KOPT-K1 (cell line): ENCODE data around the gene CDKL1.
A peak's percentile ranks its signal among the peaks of the same experiment; 100 is the strongest.
"Not testable (repeated sequence)": the region's sequence is repeated elsewhere in the genome, so short reads cannot be mapped to it uniquely, and the experiment has no call there.

Experiments used
- H3K27ac ChIP-seq: fragments of 200-600 bp; sonication (generic); 2 replicates; pipeline ENCODE4 v1.5.1; 2016; ENCODE audit warnings: antibody characterized with exemption, mild to moderate bottlenecking, low read depth, low read length; ENCODE audit not compliant: poor library complexity, severe bottlenecking
- H3K36me3 ChIP-seq: fragments of 200-600 bp; sonication (generic); 2 replicates; pipeline ENCODE4 v1.5.1; 2017; ENCODE audit warnings: antibody characterized with exemption, mild to moderate bottlenecking, low read length, moderate library complexity; ENCODE audit not compliant: insufficient read depth
- H3K9me3 ChIP-seq: fragments of 200-600 bp; sonication (generic); 2 replicates; pipeline ENCODE4 v1.5.1; 2017; ENCODE audit warnings: antibody characterized with exemption, low read length, mild to moderate bottlenecking; ENCODE audit not compliant: insufficient read depth, poor library complexity, severe bottlenecking

The CDKL1 gene

DNA sequence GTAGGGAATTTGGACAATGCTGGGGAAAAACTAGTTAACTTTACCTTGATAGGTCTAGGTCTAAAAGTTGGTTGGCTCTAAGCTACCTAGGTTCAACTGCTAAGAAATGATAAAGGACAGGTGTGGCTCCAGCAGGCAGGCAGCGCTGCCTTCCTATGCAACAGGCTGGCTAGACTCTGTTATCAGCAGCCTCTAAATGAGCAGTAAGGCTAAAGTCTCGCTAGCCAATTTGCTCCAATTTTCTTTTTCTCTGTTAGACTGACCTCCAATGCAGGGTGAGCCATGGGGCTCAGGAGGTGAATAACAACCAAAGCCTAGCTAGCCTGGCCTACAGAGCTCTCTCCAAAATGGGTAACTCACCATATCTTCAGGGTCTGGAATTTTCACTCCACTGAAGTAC lies 58.1 kb downstream of the CDKL1 start:
- no peaks in the 10 kb centered on the region for H3K9me3 ChIP-seq
- H3K36me3 ChIP-seq, result no peaks in the 10 kb centered on the region
- H3K27ac ChIP-seq, result no peak overlapping the region

DNA sequence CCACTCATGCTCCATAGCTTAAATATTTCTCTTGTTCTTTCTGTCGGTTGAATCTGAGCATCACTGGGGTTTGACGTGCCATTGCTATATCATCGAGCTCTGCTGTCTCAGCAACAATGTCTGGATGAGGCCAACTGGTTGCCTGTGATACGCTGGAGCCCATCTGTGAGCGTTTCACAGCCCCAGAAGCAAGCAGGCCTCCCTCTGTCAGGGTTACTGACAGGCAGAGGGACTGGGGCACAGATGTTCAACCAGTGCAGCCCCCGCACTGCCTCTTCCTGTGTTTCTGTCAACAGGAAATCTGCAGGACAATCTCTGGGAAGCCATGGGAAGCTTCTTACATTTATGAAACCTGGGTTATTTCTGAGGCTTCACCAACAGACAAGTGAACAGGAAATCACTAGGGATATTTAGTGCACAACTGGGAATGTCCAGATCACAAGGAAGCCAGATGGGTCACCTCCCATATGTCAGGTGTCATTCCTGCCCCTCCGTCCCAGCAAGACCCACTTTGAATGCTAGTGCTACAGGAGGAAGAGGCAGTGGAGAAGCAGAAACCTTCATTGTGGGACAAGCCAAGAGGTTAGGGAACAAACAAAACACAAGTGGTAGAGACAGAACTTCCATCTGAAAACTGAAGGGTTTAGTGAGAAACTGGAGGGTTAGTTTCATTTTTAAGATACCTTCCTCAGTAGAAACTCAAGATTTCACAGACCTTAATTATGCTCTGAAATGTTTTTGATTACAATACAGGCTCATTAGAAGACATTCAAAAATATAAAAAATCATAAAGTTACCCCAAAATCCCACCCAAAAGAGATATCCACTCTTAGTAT lies 60.5 kb downstream of the CDKL1 start:
- Histone ChIP-seq H3K27ac (peak overlapping the region; percentile 52), H3K36me3 (peaks cover 19% of the 10 kb centered on the region), H3K9me3 (no peaks in the 10 kb centered on the region)

DNA sequence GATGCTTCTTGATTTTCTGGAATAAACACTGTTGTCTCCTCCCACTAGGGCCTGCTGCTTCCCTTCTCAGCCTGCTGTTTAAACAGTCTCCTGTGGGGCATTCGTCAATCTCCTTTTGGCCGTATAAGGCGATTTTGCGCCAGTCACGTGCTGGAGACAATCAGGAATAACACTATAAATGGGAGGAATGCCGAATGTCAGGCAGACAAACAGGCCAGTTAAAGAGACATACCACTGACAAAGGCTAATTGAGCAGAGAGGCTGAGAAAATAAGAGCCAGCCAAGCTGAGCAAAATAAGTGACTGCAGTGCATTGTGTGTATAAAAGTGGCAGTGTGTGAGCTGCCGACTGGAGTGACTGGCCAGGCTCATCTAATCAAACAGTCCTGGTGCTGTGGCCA lies 61.3 kb downstream of the CDKL1 start:
- no peaks in the 10 kb centered on the region for H3K9me3 ChIP-seq
- H3K36me3 ChIP-seq, result peaks cover 26% of the 10 kb centered on the region
- peak overlapping the region; percentile 7 for H3K27ac ChIP-seq

GRCh38 chr14:50334211-50334610 lies 62.5 kb downstream of the CDKL1 start:
- H3K27ac ChIP-seq, result no peak overlapping the region
- H3K36me3 ChIP-seq, result peaks cover 36% of the 10 kb centered on the region
- H3K9me3 ChIP-seq, result no peaks in the 10 kb centered on the region

GRCh38 chr14:50333014-50333509 lies 63.6 kb downstream of the CDKL1 start:
- Histone ChIP-seq H3K36me3 (peaks cover 44% of the 10 kb centered on the region), H3K27ac (no peak overlapping the region), H3K9me3 (no peaks in the 10 kb centered on the region)

GRCh38 chr14:50331596-50331995 lies 65.1 kb downstream of the CDKL1 start:
- Histone ChIP-seq H3K9me3 (no peaks in the 10 kb centered on the region), H3K36me3 (peaks cover 51% of the 10 kb centered on the region), H3K27ac (no peak overlapping the region)

DNA sequence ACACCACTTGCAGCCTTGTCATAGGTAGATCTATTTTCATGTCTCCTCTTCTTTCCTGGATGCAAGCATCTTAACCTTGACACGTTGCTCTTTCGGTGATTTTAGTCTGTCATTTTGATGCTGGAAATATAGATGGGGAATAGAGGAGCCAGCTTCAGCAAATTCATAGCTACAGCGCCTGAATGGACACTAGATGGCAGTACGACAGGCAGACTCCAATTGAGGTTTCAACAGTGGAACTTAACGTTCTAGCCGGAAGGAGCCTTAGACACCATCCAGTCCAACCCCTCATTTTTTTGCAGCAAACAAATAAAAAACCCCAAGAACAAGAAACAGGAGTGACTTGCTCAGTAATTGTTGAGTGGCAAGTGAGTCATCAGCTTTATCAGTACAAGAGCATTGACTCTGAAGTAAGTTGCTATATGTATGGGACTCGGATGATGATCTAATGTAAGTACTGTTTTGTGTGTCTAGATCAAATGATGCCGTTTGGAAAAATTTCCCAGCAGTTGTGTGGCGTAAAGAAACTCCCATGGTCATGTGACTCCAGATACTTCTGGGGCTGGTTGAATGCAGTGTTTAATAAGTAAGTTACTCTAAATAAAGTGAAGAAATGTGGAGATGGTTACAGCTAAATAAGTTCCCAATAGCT lies 75.5 kb downstream of the CDKL1 start:
- Histone ChIP-seq H3K27ac (peak overlapping the region; percentile 40), H3K36me3 (peaks cover 34% of the 10 kb centered on the region), H3K9me3 (no peaks in the 10 kb centered on the region)

DNA sequence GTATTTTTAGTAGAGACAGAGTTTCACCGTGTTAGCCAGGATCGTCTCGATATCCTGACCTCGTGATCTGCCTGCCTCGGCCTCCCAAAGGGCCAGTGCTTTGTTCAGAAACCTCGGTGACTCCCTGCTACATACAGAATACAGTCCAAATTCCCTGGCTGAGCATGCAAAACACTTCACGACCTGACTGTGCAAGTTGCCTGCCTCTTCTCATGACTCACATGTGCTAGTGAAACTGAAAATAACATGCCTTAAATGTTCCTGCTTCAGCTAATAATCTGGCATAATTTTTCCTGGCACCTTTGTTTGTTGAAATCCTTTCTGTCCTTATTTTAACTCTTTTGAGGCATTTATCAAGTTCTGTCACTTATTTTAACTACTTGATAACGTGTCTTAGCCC lies 76.4 kb downstream of the CDKL1 start:
- no peak overlapping the region for H3K27ac ChIP-seq
- H3K36me3 ChIP-seq, result peaks cover 27% of the 10 kb centered on the region
- H3K9me3 ChIP-seq, result no peaks in the 10 kb centered on the region

- H3K9me3 ChIP-seq, result no peaks in the 10 kb centered on the region
- no peak overlapping the region for H3K27ac ChIP-seq
- H3K36me3 ChIP-seq, result peaks cover 22% of the 10 kb centered on the region
These were observed 77.0 kb downstream of the CDKL1 start for GRCh38 chr14:50319721-50320120.

DNA sequence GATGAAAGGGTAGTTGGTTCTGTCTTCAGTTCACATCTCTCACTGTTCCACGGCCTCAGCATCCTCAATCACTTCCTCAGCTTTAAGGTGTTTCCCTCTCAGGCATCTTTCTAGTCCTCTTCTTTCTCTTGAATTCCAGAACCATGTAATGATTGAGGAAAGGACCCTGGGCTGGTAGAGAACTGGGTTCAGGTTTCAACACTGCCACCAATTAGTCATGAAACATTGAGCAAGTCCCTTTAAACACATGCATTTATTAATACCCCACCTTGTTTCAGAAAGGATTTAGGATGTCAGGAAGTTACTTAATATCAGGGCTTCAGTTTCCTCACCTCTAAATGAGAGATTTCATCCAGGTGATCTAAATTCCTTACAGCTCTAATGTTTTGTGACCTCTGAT lies 77.4 kb downstream of the CDKL1 start:
- no peak overlapping the region for H3K27ac ChIP-seq
- peaks cover 4% of the 10 kb centered on the region for H3K9me3 ChIP-seq
- H3K36me3 ChIP-seq, result peaks cover 22% of the 10 kb centered on the region

- H3K36me3 ChIP-seq, result peaks cover 16% of the 10 kb centered on the region
- H3K27ac ChIP-seq, result no peak overlapping the region
- peaks cover 13% of the 10 kb centered on the region for H3K9me3 ChIP-seq
These were observed 78.6 kb downstream of the CDKL1 start for GRCh38 chr14:50318031-50318626.

- H3K27ac ChIP-seq, H3K36me3 ChIP-seq: not testable (repeated sequence)
- peaks cover 13% of the 10 kb centered on the region for H3K9me3 ChIP-seq
These were observed 82.6 kb downstream of the CDKL1 start for GRCh38 chr14:50314098-50314497.

DNA sequence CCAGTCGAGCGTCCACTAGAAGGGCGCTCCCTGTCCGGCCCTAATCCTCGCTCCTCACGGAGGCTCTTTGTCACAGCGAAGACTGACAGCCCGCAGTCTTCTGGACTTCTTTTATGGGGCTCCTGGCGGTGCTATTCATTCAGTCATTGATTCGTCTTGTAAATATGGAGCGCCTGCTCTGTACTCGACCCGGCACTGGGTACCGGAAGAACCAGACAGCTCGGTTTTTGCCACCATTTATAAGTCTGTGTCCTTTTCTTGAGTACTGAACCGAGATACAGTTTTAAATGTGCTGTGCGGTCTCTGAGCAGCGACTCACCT lies 84.0 kb downstream of the CDKL1 start:
- Histone ChIP-seq H3K36me3 (peaks cover 9% of the 10 kb centered on the region), H3K27ac (peak overlapping the region; percentile 79), H3K9me3 (peaks cover 13% of the 10 kb centered on the region)

DNA sequence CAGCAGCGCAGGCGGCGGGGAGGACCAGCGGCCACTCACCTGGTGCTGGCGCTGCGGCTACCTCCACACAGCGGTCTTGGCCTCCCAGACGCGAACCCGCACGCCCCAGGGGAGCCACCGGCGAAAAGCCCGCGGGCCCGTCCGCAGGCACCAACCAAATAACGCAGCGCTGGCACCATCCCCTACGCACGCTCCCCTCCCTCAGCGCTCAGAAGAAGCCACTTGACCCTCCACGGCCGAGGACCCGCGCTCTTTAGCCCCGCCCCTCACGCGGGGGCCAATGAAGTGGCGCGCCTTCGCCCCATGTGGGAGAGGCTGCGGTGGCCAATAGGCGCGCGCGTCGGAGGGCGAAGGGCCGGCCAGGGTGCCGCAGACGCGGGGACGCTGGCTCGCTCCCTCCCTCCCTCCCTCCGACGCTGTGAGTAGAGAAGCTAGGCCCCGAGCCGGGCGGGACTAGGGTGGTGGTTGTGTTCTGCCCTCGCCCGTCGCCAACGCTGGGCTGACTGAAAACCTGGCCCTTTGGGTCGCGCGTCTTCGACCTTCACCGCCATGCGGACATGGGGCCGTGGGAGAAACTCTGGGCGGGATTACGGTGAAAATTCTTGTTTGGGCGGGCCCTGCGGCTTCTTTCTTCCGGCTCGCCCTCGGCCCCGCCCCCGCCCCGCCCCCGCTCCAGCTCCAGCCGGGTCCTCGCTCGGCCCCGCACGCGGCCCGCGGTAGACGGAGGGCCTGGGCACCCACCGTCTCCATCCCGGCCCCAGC lies 84.5 kb downstream of the CDKL1 start, which contains the start of the genes DMAC2L and L2HGDH:
TSS of gene DMAC2L (plus strand) at position 353 of the 762 bp plus-strand sequence. CDS start 9,164 bp downstream, outside the sequence.
TSS of gene L2HGDH (minus strand) at position 258 of the 762 bp plus-strand sequence. CDS start at position 179, 79 bp downstream.
- H3K27ac ChIP-seq, result peak within 1 kb of the TSS; percentile 79
- peaks cover 13% of the 10 kb centered on the region for H3K9me3 ChIP-seq
- peaks cover 9% of the 10 kb centered on the region for H3K36me3 ChIP-seq
